ENCODE results near the gene IPP.

GRCh38 chr1:45674478-45674877 is 76.0 kb downstream of the IPP start:
- TF ChIP-seq CTCF (IDR thresholded peaks at IDR 0.05) (no peak), POLR2A (IDR thresholded peaks at IDR 0.05) (no peak)
